ENCODE data around the gene FBXO15. TPM values are rescaled to one million over a fixed set of nuclear protein-coding genes. Genes with fewer than 3 reads are reported as not detected.

FBXO15 gene
- total RNA-seq: not detected
- long read RNA-seq: 0 reads

GRCh38 chr18:74147779-74148542 is at the start of gene FBXO15, which contains the start of gene TIMM21:
Gene FBXO15 (minus strand): TSS chr18:74147834. CDS start chr18:74147785, 49 bp downstream.
Gene TIMM21 (plus strand): TSS chr18:74148523. CDS start chr18:74148809, 286 bp downstream.
- peak; percentile 97 for DNase-seq
- no peaks in the 10 kb centered on the region for H3K27me3 ChIP-seq (ENCODE audit: low read depth)
- peak within 1 kb of the TSS; percentile 88 for H3K4me3 ChIP-seq
- peaks cover 8% of the 10 kb centered on the region for H3K36me3 ChIP-seq
- peak within 1 kb of the TSS; percentile 99 for H3K27ac ChIP-seq (replicated peaks)
- intact Hi-C loops (cut with micrococcal nuclease): no loop called here
- no peak for TF ChIP-seq CTCF (IDR thresholded peaks at IDR 0.05; ENCODE audit: borderline replicate concordance)
- H3K4me1 ChIP-seq: peaks cover 53% of the 10 kb centered on the region
- H3K9me3 ChIP-seq (replicated peaks): no peaks in the 10 kb centered on the region

- intact Hi-C loops (cut with micrococcal nuclease): loop anchor here (5.0 kb wide), 1 partner anchor 146 kb away; no protein-coding TSS in a partner anchor
- peak; percentile 88 for TF ChIP-seq CTCF (IDR thresholded peaks at IDR 0.05; ENCODE audit: borderline replicate concordance)
- peaks cover 19% of the 10 kb centered on the region for H3K27me3 ChIP-seq (ENCODE audit: low read depth)
- H3K4me1 ChIP-seq: peaks cover 4% of the 10 kb centered on the region
- no peak overlapping the region for H3K27ac ChIP-seq (replicated peaks)
- H3K4me3 ChIP-seq: peak overlapping the region; percentile 29
- no peak for DNase-seq
- no peaks in the 10 kb centered on the region for H3K36me3 ChIP-seq
- no peaks in the 10 kb centered on the region for H3K9me3 ChIP-seq (replicated peaks)
These were observed 48.8 kb upstream of the FBXO15 start for GRCh38 chr18:74196220-74197119.

GRCh38 chr18:74194691-74195090 is 47.1 kb upstream of the FBXO15 start:
- no peaks in the 10 kb centered on the region for H3K9me3 ChIP-seq (replicated peaks)
- peaks cover 19% of the 10 kb centered on the region for H3K27me3 ChIP-seq (ENCODE audit: low read depth)
- intact Hi-C loops (cut with micrococcal nuclease): loop anchor here (5.0 kb wide), 1 partner anchor 148 kb away; no protein-coding TSS in a partner anchor
- H3K4me1 ChIP-seq: peaks cover 4% of the 10 kb centered on the region
- H3K36me3 ChIP-seq: no peaks in the 10 kb centered on the region
- no peak overlapping the region for H3K27ac ChIP-seq (replicated peaks)
- H3K4me3 ChIP-seq: no peak overlapping the region
- DNase-seq: no peak
- TF ChIP-seq CTCF (IDR thresholded peaks at IDR 0.05; ENCODE audit: borderline replicate concordance): no peak

GRCh38 chr18:74191577-74191976 is 43.9 kb upstream of the FBXO15 start:
- peaks cover 19% of the 10 kb centered on the region for H3K27me3 ChIP-seq (ENCODE audit: low read depth)
- H3K4me1 ChIP-seq: peaks cover 4% of the 10 kb centered on the region
- intact Hi-C loops (cut with micrococcal nuclease): no loop called here
- H3K4me3 ChIP-seq: no peak overlapping the region
- H3K36me3 ChIP-seq: no peaks in the 10 kb centered on the region
- H3K9me3 ChIP-seq (replicated peaks): no peaks in the 10 kb centered on the region
- DNase-seq: no peak
- no peak overlapping the region for H3K27ac ChIP-seq (replicated peaks)
- no peak for TF ChIP-seq CTCF (IDR thresholded peaks at IDR 0.05; ENCODE audit: borderline replicate concordance)

- no peak for TF ChIP-seq CTCF (IDR thresholded peaks at IDR 0.05; ENCODE audit: borderline replicate concordance)
- H3K27ac ChIP-seq (replicated peaks): no peak overlapping the region
- H3K9me3 ChIP-seq (replicated peaks): no peaks in the 10 kb centered on the region
- H3K36me3 ChIP-seq: no peaks in the 10 kb centered on the region
- intact Hi-C loops (cut with micrococcal nuclease): no loop called here
- no peaks in the 10 kb centered on the region for H3K4me1 ChIP-seq
- peaks cover 22% of the 10 kb centered on the region for H3K27me3 ChIP-seq (ENCODE audit: low read depth)
- no peak overlapping the region for H3K4me3 ChIP-seq
- DNase-seq: no peak
These were observed 42.5 kb upstream of the FBXO15 start for GRCh38 chr18:74190086-74190485.
